ENCODE data around the gene TRAPPC3L. TPM values are rescaled to one million over a fixed set of nuclear protein-coding genes. Genes with fewer than 3 reads are reported as not detected.

Gene TRAPPC3L
- total and polyA plus RNA-seq, 9 of the 15 experiments (the other 6 are each of a cell fraction or from before 2014, with no cell fraction given) = not detected

DNA sequence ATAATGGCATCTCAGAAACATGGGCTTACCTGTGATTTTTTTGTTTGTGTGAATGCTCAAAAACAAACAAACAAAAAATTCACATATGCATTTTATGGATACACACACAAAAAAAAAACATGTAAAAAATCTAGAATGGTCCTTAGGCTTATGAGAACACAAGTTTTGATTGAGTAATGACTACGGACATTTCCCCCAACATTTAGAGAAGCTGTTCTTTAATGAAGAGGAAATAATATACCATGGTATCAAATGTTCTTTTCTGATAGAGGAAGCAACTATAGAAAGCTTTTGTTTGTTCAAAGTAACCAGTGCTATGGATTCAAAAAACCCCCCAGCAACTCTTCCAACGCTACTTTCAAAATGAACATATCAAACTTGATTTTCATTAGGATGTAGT lies 93.0 kb downstream of the TRAPPC3L start (continued):
- TF ChIP-seq, protein P1, sequence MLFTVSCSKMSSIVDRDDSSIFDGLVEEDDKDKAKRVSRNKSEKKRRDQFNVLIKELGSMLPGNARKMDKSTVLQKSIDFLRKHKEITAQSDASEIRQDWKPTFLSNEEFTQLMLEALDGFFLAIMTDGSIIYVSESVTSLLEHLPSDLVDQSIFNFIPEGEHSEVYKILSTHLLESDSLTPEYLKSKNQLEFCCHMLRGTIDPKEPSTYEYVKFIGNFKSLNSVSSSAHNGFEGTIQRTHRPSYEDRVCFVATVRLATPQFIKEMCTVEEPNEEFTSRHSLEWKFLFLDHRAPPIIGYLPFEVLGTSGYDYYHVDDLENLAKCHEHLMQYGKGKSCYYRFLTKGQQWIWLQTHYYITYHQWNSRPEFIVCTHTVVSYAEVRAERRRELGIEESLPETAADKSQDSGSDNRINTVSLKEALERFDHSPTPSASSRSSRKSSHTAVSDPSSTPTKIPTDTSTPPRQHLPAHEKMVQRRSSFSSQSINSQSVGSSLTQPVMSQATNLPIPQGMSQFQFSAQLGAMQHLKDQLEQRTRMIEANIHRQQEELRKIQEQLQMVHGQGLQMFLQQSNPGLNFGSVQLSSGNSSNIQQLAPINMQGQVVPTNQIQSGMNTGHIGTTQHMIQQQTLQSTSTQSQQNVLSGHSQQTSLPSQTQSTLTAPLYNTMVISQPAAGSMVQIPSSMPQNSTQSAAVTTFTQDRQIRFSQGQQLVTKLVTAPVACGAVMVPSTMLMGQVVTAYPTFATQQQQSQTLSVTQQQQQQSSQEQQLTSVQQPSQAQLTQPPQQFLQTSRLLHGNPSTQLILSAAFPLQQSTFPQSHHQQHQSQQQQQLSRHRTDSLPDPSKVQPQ (CRISPR knock-in tag; IDR thresholded peaks at IDR 0.05; ENCODE audit: borderline replicate concordance) = no peak
- no peak for TF ChIP-seq LARP7 (IDR thresholded peaks at IDR 0.05)
- TF ChIP-seq KAT8 (IDR thresholded peaks at IDR 0.05; ENCODE audit: low read depth) = no peak

DNA sequence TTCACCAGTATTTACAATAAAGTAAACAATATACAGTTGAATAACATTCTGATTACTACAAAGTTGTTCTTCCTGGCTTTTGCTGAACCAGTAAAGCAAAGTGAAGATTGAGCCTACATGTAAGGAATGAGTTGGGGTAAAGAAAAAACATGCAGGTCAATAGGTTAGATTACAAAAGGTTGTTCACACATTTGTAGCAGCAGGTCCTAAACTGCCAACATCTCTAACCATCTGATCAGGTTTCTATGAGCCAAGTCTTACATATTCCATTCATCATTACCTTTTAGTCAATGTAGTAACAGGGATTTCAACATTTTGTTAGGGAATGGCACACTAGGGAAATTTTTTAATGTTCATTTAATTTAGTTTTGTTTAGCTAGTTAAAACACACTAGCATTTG lies 93.6 kb downstream of the TRAPPC3L start:
- Histone ChIP-seq H2AFZ (ENCODE audit: low read depth, low read length) (no peak overlapping the region; the same call in 1 of the 2 replicates), H3K9ac (ENCODE audit: insufficient read depth in 1 of 2, low read depth in 2 of 2, low read length in 2 of 2) (no peak overlapping the region), H3K36me3 (ENCODE audit: control insufficient read depth, insufficient read depth, low read length) (no peaks in the 10 kb centered on the region), H3K4me2 (ENCODE audit: insufficient read depth, low read length) (no peak overlapping the region), H3K9me1 (ENCODE audit: control insufficient read depth, insufficient read depth, low read length) (no peaks in the 10 kb centered on the region), H4K20me1 (replicated peaks; ENCODE audit: control insufficient read depth, insufficient read depth, low read length) (no peaks in the 10 kb centered on the region), H3K4me1 (replicated peaks in 1 of 2; ENCODE audit: control insufficient read depth in 2 of 2, insufficient read depth in 2 of 2, low read length in 2 of 2) (peaks cover 0 to 7% of the 10 kb centered on the region in 2 experiments; a peak in 2 of 5 replicates), H3K4me3 (no peak overlapping the region), H3K27ac (ENCODE audit: extremely low read depth, low read depth, low read length) (no peak overlapping the region), H3K9me3 (replicated peaks; ENCODE audit: control insufficient read depth, insufficient read depth, low read depth, low read length) (no peaks in the 10 kb centered on the region), H3K27me3 (ENCODE audit: control insufficient read depth in 2 of 2, insufficient read depth in 2 of 2, low read length in 2 of 2) (no peaks in the 10 kb centered on the region), H3K79me2 (ENCODE audit: control insufficient read depth, insufficient read depth, low read length) (no peaks in the 10 kb centered on the region)
- POLR2A ChIA-PET = no interaction called here
- intact Hi-C loops (cut with micrococcal nuclease) = no loop called here
- FAIRE-seq (no peak), DNase-seq (ENCODE audit: extremely low read depth in 1 of 4, low spot score in 3 of 4) (no peak), ATAC-seq (no peak)
- CTCF ChIA-PET (ENCODE audit: low intra/inter-chr PET ratio) = no interaction called here
- in situ Hi-C loops (cut with MboI) = no loop called here
- no TSS peak for BruUV-seq (replicated peaks)
- no peak for TF ChIP-seq ZNF274 (IDR thresholded peaks at IDR 0.05; ENCODE audit: borderline replicate concordance, low read depth, low read length)
- TF ChIP-seq LEF1 (IDR thresholded peaks at IDR 0.05) = no peak
- TF ChIP-seq, protein P2, sequence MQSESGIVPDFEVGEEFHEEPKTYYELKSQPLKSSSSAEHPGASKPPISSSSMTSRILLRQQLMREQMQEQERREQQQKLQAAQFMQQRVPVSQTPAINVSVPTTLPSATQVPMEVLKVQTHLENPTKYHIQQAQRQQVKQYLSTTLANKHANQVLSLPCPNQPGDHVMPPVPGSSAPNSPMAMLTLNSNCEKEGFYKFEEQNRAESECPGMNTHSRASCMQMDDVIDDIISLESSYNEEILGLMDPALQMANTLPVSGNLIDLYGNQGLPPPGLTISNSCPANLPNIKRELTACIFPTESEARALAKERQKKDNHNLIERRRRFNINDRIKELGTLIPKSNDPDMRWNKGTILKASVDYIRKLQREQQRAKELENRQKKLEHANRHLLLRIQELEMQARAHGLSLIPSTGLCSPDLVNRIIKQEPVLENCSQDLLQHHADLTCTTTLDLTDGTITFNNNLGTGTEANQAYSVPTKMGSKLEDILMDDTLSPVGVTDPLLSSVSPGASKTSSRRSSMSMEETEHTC (IDR thresholded peaks at IDR 0.05) = no peak
- no peak for TF ChIP-seq TAF7 (tag; IDR thresholded peaks at IDR 0.05)
- no peak for TF ChIP-seq NCOR1 (IDR thresholded peaks at IDR 0.05)
- TF ChIP-seq, protein P3, sequence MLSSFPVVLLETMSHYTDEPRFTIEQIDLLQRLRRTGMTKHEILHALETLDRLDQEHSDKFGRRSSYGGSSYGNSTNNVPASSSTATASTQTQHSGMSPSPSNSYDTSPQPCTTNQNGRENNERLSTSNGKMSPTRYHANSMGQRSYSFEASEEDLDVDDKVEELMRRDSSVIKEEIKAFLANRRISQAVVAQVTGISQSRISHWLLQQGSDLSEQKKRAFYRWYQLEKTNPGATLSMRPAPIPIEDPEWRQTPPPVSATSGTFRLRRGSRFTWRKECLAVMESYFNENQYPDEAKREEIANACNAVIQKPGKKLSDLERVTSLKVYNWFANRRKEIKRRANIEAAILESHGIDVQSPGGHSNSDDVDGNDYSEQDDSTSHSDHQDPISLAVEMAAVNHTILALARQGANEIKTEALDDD (IDR thresholded peaks at IDR 0.05) = no peak
- TF ChIP-seq PURB (CRISPR knock-in tag; IDR thresholded peaks at IDR 0.05; ENCODE audit: low read depth) = no peak
- TF ChIP-seq BHLHE40 (IDR thresholded peaks at IDR 0.05; ENCODE audit: low read length) = no peak
- no peak for TF ChIP-seq TOE1 (IDR thresholded peaks at IDR 0.05; ENCODE audit: borderline replicate concordance)
- no peak for TF ChIP-seq TOE1 (CRISPR knock-in tag; IDR thresholded peaks at IDR 0.05; ENCODE audit: borderline replicate concordance, low read depth)
- TF ChIP-seq, protein P4, sequence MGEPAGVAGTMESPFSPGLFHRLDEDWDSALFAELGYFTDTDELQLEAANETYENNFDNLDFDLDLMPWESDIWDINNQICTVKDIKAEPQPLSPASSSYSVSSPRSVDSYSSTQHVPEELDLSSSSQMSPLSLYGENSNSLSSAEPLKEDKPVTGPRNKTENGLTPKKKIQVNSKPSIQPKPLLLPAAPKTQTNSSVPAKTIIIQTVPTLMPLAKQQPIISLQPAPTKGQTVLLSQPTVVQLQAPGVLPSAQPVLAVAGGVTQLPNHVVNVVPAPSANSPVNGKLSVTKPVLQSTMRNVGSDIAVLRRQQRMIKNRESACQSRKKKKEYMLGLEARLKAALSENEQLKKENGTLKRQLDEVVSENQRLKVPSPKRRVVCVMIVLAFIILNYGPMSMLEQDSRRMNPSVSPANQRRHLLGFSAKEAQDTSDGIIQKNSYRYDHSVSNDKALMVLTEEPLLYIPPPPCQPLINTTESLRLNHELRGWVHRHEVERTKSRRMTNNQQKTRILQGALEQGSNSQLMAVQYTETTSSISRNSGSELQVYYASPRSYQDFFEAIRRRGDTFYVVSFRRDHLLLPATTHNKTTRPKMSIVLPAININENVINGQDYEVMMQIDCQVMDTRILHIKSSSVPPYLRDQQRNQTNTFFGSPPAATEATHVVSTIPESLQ (CRISPR knock-in tag; IDR thresholded peaks at IDR 0.05) = no peak
- TF ChIP-seq ZKSCAN8 (CRISPR knock-in tag; IDR thresholded peaks at IDR 0.05) = no peak
- TF ChIP-seq CEBPG (CRISPR knock-in tag; IDR thresholded peaks at IDR 0.05) = no peak
- TF ChIP-seq CEBPG (tag; conservative IDR thresholded peaks at IDR 0.05 in 1 of 2, IDR thresholded peaks at IDR 0.05 in 1 of 2) = no peak
